Neural crest cell (in vitro differentiated cells): ENCODE measurements around the gene FCHO2. TPM values are rescaled to one million over a fixed set of nuclear protein-coding genes. Genes with fewer than 3 reads are reported as not detected.

ENCODE experiments used
- DNase-seq: peaks from one replicate; pipeline ENCODE4 v3.0.0; 2021; ENCODE audit warnings: low read depth, mixed read lengths, low spot score
- H3K27ac Mint-ChIP-seq: one replicate; pipeline ENCODE4 v1.8.0; 2021; ENCODE audit warnings: mild to moderate bottlenecking, mixed read lengths; ENCODE audit not compliant: unreplicated experiment
- H3K27me3 Mint-ChIP-seq: 2 replicates; pipeline ENCODE4 v1.8.0; 2021; ENCODE audit warnings: low read depth, mild to moderate bottlenecking, mixed read lengths
- H3K36me3 Mint-ChIP-seq: 2 replicates; pipeline ENCODE4 v1.8.0; 2021; ENCODE audit warnings: low read depth, mild to moderate bottlenecking, mixed read lengths
- H3K4me1 Mint-ChIP-seq: 2 replicates; pipeline ENCODE4 v1.8.0; 2021; ENCODE audit warnings: mixed read lengths
- H3K4me3 Mint-ChIP-seq: one replicate; pipeline ENCODE4 v1.8.0; 2021; ENCODE audit warnings: mild to moderate bottlenecking, mixed read lengths
- H3K9me3 Mint-ChIP-seq: 2 replicates; pipeline ENCODE4 v1.8.0; 2021; ENCODE audit warnings: mixed read lengths
- CTCF ChIP-seq: fragments of 200-600 bp; sonication (generic); conservative IDR thresholded peaks from 2 replicates; pipeline ENCODE4 v1.5.0; 2021; ENCODE audit warnings: antibody characterized with exemption, mild to moderate bottlenecking
- total RNA-seq: library from RNA; stranded (reverse); gene quantifications from 2 replicates; pipeline ENCODE4 v1.2.1, GENCODE V29; 2021

Gene FCHO2
- total RNA-seq, 1 donor from 2014 or later, result 11.1 TPM

DNA sequence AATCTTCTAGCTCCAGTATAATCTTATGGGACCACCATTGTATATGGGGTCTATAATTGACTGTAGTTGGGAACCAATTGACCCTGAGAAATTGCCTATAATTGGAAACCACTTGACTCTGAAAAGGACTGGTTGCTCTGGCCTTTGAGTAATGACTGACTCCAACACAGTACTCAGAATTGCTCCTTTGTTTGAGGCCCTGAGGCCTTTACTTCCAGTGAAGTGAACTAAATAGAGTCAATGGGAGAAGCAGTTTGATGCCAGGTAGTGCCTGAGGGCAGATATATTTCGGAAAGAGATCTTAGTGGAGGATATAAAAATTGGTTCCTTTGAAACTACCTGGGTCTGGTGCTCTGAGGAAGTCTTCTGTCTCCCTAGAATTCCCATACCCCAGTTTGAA lies 148.5 kb downstream of the FCHO2 start:
- no peak overlapping the region for H3K4me3 Mint-ChIP-seq

GRCh38 chr5:73106335-73106734 lies 150.5 kb downstream of the FCHO2 start:
- no peak for TF ChIP-seq CTCF
- H3K4me1 Mint-ChIP-seq, result no peaks in the 10 kb centered on the region
- H3K27ac Mint-ChIP-seq, result no peak overlapping the region
- DNase-seq, result no peak
- H3K27me3 Mint-ChIP-seq, result peaks cover 11% of the 10 kb centered on the region
- H3K36me3 Mint-ChIP-seq, result peaks cover 6% of the 10 kb centered on the region
- peaks cover 17% of the 10 kb centered on the region for H3K9me3 Mint-ChIP-seq
- H3K4me3 Mint-ChIP-seq, result no peak overlapping the region

More for the DNA sequence above, 148.5 kb downstream of the FCHO2 start:
- peaks cover 3% of the 10 kb centered on the region for H3K36me3 Mint-ChIP-seq
- H3K27me3 Mint-ChIP-seq, result peaks cover 3% of the 10 kb centered on the region
- no peak for DNase-seq
- no peak for TF ChIP-seq CTCF
- H3K4me1 Mint-ChIP-seq, result no peaks in the 10 kb centered on the region
- H3K9me3 Mint-ChIP-seq, result peaks cover 14% of the 10 kb centered on the region
- H3K27ac Mint-ChIP-seq, result no peak overlapping the region

DNA sequence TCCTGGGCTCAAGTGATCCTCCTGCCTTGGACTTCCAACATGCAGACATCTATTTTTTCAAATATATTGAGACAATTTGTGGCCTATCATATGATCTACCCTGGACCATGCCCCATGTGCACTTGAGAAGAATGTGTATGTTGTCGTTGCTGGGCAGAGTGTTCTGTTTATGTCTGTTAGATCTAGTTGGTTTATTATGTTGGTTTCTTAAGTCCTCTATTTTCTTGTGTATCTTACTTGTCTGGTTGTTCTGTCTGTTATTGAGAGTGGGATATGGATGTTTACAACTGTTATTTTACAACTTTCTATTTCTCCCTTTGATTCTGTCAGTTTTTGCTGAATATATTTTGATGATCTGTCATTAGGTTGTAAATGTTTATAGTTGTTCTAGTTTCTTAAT lies 154.3 kb downstream of the FCHO2 start:
- peaks cover 17% of the 10 kb centered on the region for H3K9me3 Mint-ChIP-seq
- H3K4me3 Mint-ChIP-seq, result no peak overlapping the region
- no peak for TF ChIP-seq CTCF
- H3K27me3 Mint-ChIP-seq, result peaks cover 38% of the 10 kb centered on the region
- no peaks in the 10 kb centered on the region for H3K4me1 Mint-ChIP-seq
- H3K36me3 Mint-ChIP-seq, result peaks cover 6% of the 10 kb centered on the region
- no peak overlapping the region for H3K27ac Mint-ChIP-seq
- no peak for DNase-seq

DNA sequence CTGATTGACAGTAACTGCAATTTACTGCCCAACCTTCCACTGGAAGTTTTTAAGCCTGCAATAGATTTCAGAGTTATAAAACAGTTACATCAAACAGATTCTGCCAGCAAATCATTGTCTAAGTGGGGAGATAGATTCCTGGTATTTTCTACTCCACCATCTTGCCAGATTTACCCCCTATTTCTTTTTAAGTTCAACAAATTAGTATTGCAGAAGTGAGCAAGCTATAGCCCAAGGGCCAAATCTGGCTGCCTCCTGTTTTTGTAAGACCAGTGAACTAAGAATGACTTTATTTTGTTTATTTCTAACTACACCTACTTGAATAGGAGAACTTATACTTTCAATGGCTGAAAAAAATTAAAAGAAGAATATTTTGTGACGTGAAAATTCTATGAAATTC lies 155.7 kb downstream of the FCHO2 start:
- Mint-ChIP-seq H3K4me1 (no peaks in the 10 kb centered on the region), H3K36me3 (peaks cover 6% of the 10 kb centered on the region), H3K9me3 (peaks cover 14% of the 10 kb centered on the region), H3K4me3 (no peak overlapping the region), H3K27me3 (peaks cover 49% of the 10 kb centered on the region), H3K27ac (no peak overlapping the region)
- TF ChIP-seq CTCF, result no peak
- no peak for DNase-seq

DNA sequence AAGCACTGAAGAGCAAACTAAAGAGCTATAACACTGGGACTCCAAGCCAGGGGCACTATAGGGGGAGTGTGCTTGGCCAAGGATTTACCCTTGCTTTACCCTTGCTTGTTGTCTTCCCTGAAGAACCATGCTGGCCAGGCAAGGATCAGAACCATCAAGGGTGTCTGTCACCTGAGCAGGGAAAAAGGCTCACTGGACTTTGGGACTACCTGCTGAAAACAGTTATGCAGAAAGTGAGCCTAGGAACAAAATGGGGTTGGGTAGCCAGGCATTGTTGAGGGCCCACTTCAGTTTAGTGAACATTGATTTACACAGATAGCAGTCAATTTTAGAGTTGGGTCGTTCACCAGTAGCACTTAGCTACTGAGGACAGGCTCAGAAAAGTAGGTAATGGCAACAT lies 156.5 kb downstream of the FCHO2 start:
- Mint-ChIP-seq H3K4me3 (no peak overlapping the region), H3K27ac (no peak overlapping the region), H3K9me3 (peaks cover 9% of the 10 kb centered on the region), H3K27me3 (peaks cover 57% of the 10 kb centered on the region), H3K4me1 (no peaks in the 10 kb centered on the region), H3K36me3 (peaks cover 6% of the 10 kb centered on the region)
- DNase-seq, result no peak
- TF ChIP-seq CTCF, result no peak
